Neural progenitor cell (in vitro differentiated cells): Measurements from ENCODE around the gene FAM174B.

Experiments used
- EZH2 ChIP-seq: fragments of 200-600 bp; sonication (generic); IDR thresholded peaks from 2 replicates; pipeline ENCODE4 v1.6.1; 2017; ENCODE audit warnings: antibody characterized with exemption, mild to moderate bottlenecking, moderate library complexity
- TF ChIP-seq, protein P1 (sequence below): fragments of 200-600 bp; sonication (generic); IDR thresholded peaks from 2 replicates; pipeline ENCODE4 v1.5.1; 2017; ENCODE audit warnings: antibody characterized with exemption, mild to moderate bottlenecking

DNA sequence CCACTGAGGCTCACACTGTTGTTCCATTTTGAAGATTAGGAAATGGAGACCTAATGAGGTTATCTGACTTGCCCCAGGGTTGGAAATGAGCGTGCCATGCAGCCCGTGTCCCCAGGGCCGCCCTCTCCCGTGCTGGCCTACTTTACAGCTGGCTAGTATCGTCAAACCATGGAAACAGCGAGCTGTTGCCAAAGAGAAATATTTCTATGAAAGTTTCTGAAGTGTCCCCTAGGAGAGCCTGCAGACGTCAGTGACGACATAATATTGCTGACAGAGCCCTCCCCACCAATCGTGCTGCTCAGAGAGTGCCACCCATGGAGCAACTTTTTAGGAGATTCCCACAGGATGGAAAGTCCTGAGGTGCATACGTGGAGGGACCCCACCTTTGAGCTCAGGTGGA, 11.2 kb upstream of the FAM174B start:
- TF ChIP-seq, protein P1, sequence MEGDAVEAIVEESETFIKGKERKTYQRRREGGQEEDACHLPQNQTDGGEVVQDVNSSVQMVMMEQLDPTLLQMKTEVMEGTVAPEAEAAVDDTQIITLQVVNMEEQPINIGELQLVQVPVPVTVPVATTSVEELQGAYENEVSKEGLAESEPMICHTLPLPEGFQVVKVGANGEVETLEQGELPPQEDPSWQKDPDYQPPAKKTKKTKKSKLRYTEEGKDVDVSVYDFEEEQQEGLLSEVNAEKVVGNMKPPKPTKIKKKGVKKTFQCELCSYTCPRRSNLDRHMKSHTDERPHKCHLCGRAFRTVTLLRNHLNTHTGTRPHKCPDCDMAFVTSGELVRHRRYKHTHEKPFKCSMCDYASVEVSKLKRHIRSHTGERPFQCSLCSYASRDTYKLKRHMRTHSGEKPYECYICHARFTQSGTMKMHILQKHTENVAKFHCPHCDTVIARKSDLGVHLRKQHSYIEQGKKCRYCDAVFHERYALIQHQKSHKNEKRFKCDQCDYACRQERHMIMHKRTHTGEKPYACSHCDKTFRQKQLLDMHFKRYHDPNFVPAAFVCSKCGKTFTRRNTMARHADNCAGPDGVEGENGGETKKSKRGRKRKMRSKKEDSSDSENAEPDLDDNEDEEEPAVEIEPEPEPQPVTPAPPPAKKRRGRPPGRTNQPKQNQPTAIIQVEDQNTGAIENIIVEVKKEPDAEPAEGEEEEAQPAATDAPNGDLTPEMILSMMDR = no peak
- no peak for TF ChIP-seq EZH2
